Measurements from ENCODE around the gene PITPNM1. TPM values are rescaled to one million over a fixed set of nuclear protein-coding genes. Genes with fewer than 3 reads are reported as not detected.

PITPNM1 gene
- total RNA-seq, 1 experiment from 2014 or later = 55.9 TPM

DNA sequence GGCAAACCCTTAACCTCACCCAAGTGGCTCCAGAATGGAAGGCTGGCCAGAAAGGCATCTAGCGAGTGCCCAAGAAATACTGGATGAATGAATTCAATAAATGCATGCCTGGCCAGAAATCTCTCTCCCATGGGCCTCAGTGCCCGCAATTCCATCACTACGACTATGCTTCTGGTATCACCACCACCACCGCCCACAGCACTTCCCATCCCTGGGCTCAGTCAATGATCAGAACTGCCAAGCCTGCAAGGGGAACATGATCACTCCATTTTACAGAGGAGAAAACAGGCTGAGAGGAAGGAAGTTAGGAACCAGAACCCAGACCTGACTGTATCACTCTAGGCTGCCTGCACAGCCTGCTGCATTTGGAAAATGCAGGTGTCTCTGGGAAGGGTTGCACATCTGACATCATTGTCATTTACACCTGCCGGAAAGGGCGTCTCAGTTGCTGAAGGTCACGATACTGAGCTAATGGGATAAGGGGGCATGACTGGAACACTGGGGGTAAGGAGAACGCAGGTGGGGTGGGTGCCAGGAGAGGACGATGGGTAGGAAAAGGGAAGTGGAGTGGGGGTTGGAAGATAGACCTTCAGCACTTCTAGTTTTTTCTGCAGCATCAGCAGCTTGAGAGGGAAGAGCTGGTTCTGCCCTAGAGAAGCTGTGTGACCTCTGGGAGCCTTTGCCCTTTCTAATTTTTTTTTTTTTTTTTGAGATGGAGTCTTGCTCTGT, 55.9 kb downstream of the PITPNM1 start:
- H3K36me3 ChIP-seq (ENCODE audit: insufficient read depth, low read length, poor library complexity, severe bottlenecking) = no peaks in the 10 kb centered on the region
- H3K27ac ChIP-seq (ENCODE audit: low read depth, low read length, poor library complexity, severe bottlenecking) = no peak overlapping the region
- no peaks in the 10 kb centered on the region for H3K9me3 ChIP-seq (ENCODE audit: low read depth, low read length, poor library complexity, severe bottlenecking)
- no peak for TF ChIP-seq EZH2 (IDR thresholded peaks at IDR 0.05; ENCODE audit: borderline replicate concordance, low read depth, low read length, poor library complexity, severe bottlenecking)
- TF ChIP-seq, protein P1, sequence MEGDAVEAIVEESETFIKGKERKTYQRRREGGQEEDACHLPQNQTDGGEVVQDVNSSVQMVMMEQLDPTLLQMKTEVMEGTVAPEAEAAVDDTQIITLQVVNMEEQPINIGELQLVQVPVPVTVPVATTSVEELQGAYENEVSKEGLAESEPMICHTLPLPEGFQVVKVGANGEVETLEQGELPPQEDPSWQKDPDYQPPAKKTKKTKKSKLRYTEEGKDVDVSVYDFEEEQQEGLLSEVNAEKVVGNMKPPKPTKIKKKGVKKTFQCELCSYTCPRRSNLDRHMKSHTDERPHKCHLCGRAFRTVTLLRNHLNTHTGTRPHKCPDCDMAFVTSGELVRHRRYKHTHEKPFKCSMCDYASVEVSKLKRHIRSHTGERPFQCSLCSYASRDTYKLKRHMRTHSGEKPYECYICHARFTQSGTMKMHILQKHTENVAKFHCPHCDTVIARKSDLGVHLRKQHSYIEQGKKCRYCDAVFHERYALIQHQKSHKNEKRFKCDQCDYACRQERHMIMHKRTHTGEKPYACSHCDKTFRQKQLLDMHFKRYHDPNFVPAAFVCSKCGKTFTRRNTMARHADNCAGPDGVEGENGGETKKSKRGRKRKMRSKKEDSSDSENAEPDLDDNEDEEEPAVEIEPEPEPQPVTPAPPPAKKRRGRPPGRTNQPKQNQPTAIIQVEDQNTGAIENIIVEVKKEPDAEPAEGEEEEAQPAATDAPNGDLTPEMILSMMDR (conservative IDR thresholded peaks at IDR 0.05; ENCODE audit: low read depth, low read length) = no peak
- DNase-seq (ENCODE audit: low spot score) = no peak
- no peak overlapping the region for H3K4me3 ChIP-seq (ENCODE audit: low read depth, low read length, poor library complexity, severe bottlenecking)
- intact Hi-C loops (cut with micrococcal nuclease; ENCODE audit: unreplicated experiment) = no loop called here
- no TSS peak for BruUV-seq (replicated peaks)
- no peaks in the 10 kb centered on the region for H3K27me3 ChIP-seq (replicated peaks; ENCODE audit: insufficient read depth, low read depth, low read length, poor library complexity)
- CTCF ChIA-PET = interaction anchor here (0.5 kb wide), 1 partner anchor 759 kb away, joined by 3 read pairs; no protein-coding TSS in a partner anchor
- peaks cover under 1% of the 10 kb centered on the region for H3K4me1 ChIP-seq (ENCODE audit: insufficient read depth, low read length, poor library complexity, severe bottlenecking)
- POLR2A ChIA-PET (ENCODE audit: low non-redundant PET) = interaction anchor here (0.7 kb wide), 1 partner anchor 330 kb away, joined by 12 read pairs; the partner anchor contains the start of gene KDM2A

DNA sequence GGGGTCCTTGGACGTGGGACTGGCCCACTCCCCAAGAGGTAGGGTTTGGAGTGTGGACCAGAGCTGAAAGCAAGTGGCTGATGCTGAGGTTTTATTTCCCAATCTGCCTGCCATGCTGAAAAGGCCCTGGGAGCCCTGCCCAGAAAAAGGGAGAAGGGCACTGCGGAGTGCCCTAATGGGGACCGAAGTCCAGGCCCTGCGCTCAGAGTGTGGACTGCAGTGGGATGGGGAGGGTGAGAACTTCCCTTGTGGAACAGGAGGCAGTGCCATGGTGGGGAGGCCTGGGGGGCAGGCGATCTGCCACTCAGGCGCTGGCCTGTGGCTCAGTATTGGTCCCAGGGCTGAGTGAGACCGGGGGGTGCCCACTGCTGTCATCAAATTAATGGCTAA, 56.9 kb downstream of the PITPNM1 start:
- no peak overlapping the region for H3K4me3 ChIP-seq (ENCODE audit: low read depth, low read length, poor library complexity, severe bottlenecking)
- CTCF ChIA-PET = no interaction called here
- intact Hi-C loops (cut with micrococcal nuclease; ENCODE audit: unreplicated experiment) = no loop called here
- H3K36me3 ChIP-seq (ENCODE audit: insufficient read depth, low read length, poor library complexity, severe bottlenecking) = no peaks in the 10 kb centered on the region
- no peak for DNase-seq (ENCODE audit: low spot score)
- no peaks in the 10 kb centered on the region for H3K27me3 ChIP-seq (replicated peaks; ENCODE audit: insufficient read depth, low read depth, low read length, poor library complexity)
- TF ChIP-seq EZH2 (IDR thresholded peaks at IDR 0.05; ENCODE audit: borderline replicate concordance, low read depth, low read length, poor library complexity, severe bottlenecking) = no peak
- TF ChIP-seq, protein P1 (conservative IDR thresholded peaks at IDR 0.05; ENCODE audit: low read depth, low read length) = no peak
- BruUV-seq (replicated peaks) = no TSS peak
- H3K27ac ChIP-seq (ENCODE audit: low read depth, low read length, poor library complexity, severe bottlenecking) = no peak overlapping the region
- POLR2A ChIA-PET (ENCODE audit: low non-redundant PET) = no interaction called here
- H3K9me3 ChIP-seq (ENCODE audit: low read depth, low read length, poor library complexity, severe bottlenecking) = no peaks in the 10 kb centered on the region
- peaks cover 5% of the 10 kb centered on the region for H3K4me1 ChIP-seq (ENCODE audit: insufficient read depth, low read length, poor library complexity, severe bottlenecking)

DNA sequence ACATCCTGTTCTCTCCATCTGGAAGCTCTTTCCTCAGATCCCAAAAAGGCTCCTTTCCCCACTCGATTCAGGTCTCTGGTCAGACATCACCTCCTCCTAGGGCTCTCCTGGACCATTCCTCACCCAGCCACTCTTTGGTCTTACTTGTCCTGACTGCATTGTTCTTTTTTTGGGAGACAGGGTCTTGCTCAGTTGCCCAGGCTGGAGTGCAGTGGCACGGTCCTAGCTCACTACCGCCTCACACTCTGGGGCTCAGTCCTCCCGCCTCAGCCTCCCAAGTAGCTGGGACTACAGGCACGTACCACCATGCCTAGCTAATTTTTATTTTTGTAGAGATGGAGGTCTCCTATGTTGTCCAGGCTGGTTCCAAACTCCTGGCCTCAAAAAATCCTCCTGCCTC, 59.6 kb downstream of the PITPNM1 start:
- intact Hi-C loops (cut with micrococcal nuclease; ENCODE audit: unreplicated experiment) = no loop called here
- POLR2A ChIA-PET (ENCODE audit: low non-redundant PET) = no interaction called here
- BruUV-seq (replicated peaks) = no TSS peak

More for the DNA sequence above, 59.6 kb downstream of the PITPNM1 start:
- Histone ChIP-seq H3K27me3 (replicated peaks; ENCODE audit: insufficient read depth, low read depth, low read length, poor library complexity) (no peaks in the 10 kb centered on the region), H3K27ac (ENCODE audit: low read depth, low read length, poor library complexity, severe bottlenecking) (no peak overlapping the region), H3K4me3 (ENCODE audit: low read depth, low read length, poor library complexity, severe bottlenecking) (no peak overlapping the region), H3K4me1 (ENCODE audit: insufficient read depth, low read length, poor library complexity, severe bottlenecking) (peaks cover 5% of the 10 kb centered on the region), H3K9me3 (ENCODE audit: low read depth, low read length, poor library complexity, severe bottlenecking) (no peaks in the 10 kb centered on the region), H3K36me3 (ENCODE audit: insufficient read depth, low read length, poor library complexity, severe bottlenecking) (peaks cover 5% of the 10 kb centered on the region)
- TF ChIP-seq, protein P1 (conservative IDR thresholded peaks at IDR 0.05; ENCODE audit: low read depth, low read length) = no peak
- no peak for TF ChIP-seq EZH2 (IDR thresholded peaks at IDR 0.05; ENCODE audit: borderline replicate concordance, low read depth, low read length, poor library complexity, severe bottlenecking)
- CTCF ChIA-PET = no interaction called here
- no peak for DNase-seq (ENCODE audit: low spot score)

All from A673 (cell line).